ENCODE measurements around the gene SERTAD2. TPM values are rescaled to one million over a fixed set of nuclear protein-coding genes. Genes with fewer than 3 reads are reported as not detected.

The SERTAD2 gene
- total RNA-seq, 1 donor from 2014 or later = 9.8 TPM

GRCh38 chr2:64665709-64666108 lies 12.0 kb upstream of the SERTAD2 start:
- DNase-seq (ENCODE audit: low spot score) = no peak
- Mint-ChIP-seq H3K4me3 (ENCODE audit: unreplicated experiment) (no peak overlapping the region), H3K27ac (ENCODE audit: unreplicated experiment) (no peak overlapping the region), H3K4me1 (ENCODE audit: unreplicated experiment) (peaks cover 18% of the 10 kb centered on the region), H3K36me3 (ENCODE audit: low read depth, unreplicated experiment) (no peaks in the 10 kb centered on the region), H3K27me3 (ENCODE audit: unreplicated experiment) (no peaks in the 10 kb centered on the region), H3K9me3 (ENCODE audit: unreplicated experiment) (no peaks in the 10 kb centered on the region)
- TF ChIP-seq CTCF (IDR thresholded peaks at IDR 0.05; ENCODE audit: unreplicated experiment) = no peak

- H3K27me3 Mint-ChIP-seq (ENCODE audit: unreplicated experiment) = no peaks in the 10 kb centered on the region
- H3K27ac Mint-ChIP-seq (ENCODE audit: unreplicated experiment) = no peak overlapping the region
- H3K36me3 Mint-ChIP-seq (ENCODE audit: low read depth, unreplicated experiment) = no peaks in the 10 kb centered on the region
- H3K4me3 Mint-ChIP-seq (ENCODE audit: unreplicated experiment) = no peak overlapping the region
- DNase-seq (ENCODE audit: low spot score) = no peak
- no peak for TF ChIP-seq CTCF (IDR thresholded peaks at IDR 0.05; ENCODE audit: unreplicated experiment)
- H3K9me3 Mint-ChIP-seq (ENCODE audit: unreplicated experiment) = no peaks in the 10 kb centered on the region
- H3K4me1 Mint-ChIP-seq (ENCODE audit: unreplicated experiment) = peaks cover 18% of the 10 kb centered on the region
Measured at GRCh38 chr2:64663402-64663801, 9.7 kb upstream of the SERTAD2 start.

GRCh38 chr2:64661741-64662169 lies 8.0 kb upstream of the SERTAD2 start:
- Mint-ChIP-seq H3K9me3 (ENCODE audit: unreplicated experiment) (no peaks in the 10 kb centered on the region), H3K4me1 (ENCODE audit: unreplicated experiment) (peaks cover 3% of the 10 kb centered on the region), H3K4me3 (ENCODE audit: unreplicated experiment) (no peak overlapping the region), H3K27me3 (ENCODE audit: unreplicated experiment) (no peaks in the 10 kb centered on the region), H3K27ac (ENCODE audit: unreplicated experiment) (no peak overlapping the region), H3K36me3 (ENCODE audit: low read depth, unreplicated experiment) (no peaks in the 10 kb centered on the region)
- no peak for DNase-seq (ENCODE audit: low spot score)
- no peak for TF ChIP-seq CTCF (IDR thresholded peaks at IDR 0.05; ENCODE audit: unreplicated experiment)

GRCh38 chr2:64659252-64659651 lies 5.5 kb upstream of the SERTAD2 start:
- Mint-ChIP-seq H3K4me1 (ENCODE audit: unreplicated experiment) (no peaks in the 10 kb centered on the region), H3K27ac (ENCODE audit: unreplicated experiment) (no peak overlapping the region)
- TF ChIP-seq CTCF (IDR thresholded peaks at IDR 0.05; ENCODE audit: unreplicated experiment) = no peak

GRCh38 chr2:64658269-64658668 lies 4.6 kb upstream of the SERTAD2 start:
- H3K9me3 Mint-ChIP-seq (ENCODE audit: unreplicated experiment) = no peaks in the 10 kb centered on the region
- no peaks in the 10 kb centered on the region for H3K4me1 Mint-ChIP-seq (ENCODE audit: unreplicated experiment)
- no peak overlapping the region for H3K27ac Mint-ChIP-seq (ENCODE audit: unreplicated experiment)
- H3K4me3 Mint-ChIP-seq (ENCODE audit: unreplicated experiment) = no peak overlapping the region
- H3K36me3 Mint-ChIP-seq (ENCODE audit: low read depth, unreplicated experiment) = no peaks in the 10 kb centered on the region
- no peak for DNase-seq (ENCODE audit: low spot score)
- no peaks in the 10 kb centered on the region for H3K27me3 Mint-ChIP-seq (ENCODE audit: unreplicated experiment)
- no peak for TF ChIP-seq CTCF (IDR thresholded peaks at IDR 0.05; ENCODE audit: unreplicated experiment)

More at GRCh38 chr2:64659252-64659651, 5.5 kb upstream of the SERTAD2 start:
- Mint-ChIP-seq H3K27me3 (ENCODE audit: unreplicated experiment) (no peaks in the 10 kb centered on the region), H3K36me3 (ENCODE audit: low read depth, unreplicated experiment) (no peaks in the 10 kb centered on the region), H3K4me3 (ENCODE audit: unreplicated experiment) (no peak overlapping the region), H3K9me3 (ENCODE audit: unreplicated experiment) (no peaks in the 10 kb centered on the region)
- DNase-seq (ENCODE audit: low spot score) = no peak

Measured in endothelial cell (in vitro differentiated cells).